ENCODE data around the gene DNMT3L.
"Not testable (repeated sequence)": the region's sequence is repeated elsewhere in the genome, so short reads cannot be mapped to it uniquely, and the experiment has no call there.

DNMT3L gene

GRCh38 chr21:44199448-44199847 is 62.2 kb downstream of the DNMT3L start:
- no peak for DNase-seq

- DNase-seq: not testable (repeated sequence)
Measured at GRCh38 chr21:44197156-44197516, 64.6 kb downstream of the DNMT3L start.

All from amygdala (tissue), 56 donors.